Epithelial cell of esophagus (primary cell): ENCODE data around the gene ANO1.

Source experiments
- DNase-seq: peaks from one replicate; pipeline ENCODE4 v3.0.0; 2010; ENCODE audit warnings: low read depth
- H3K4me3 ChIP-seq: 2 replicates; pipeline ENCODE4 v1.5.1; 2011; ENCODE audit warnings: mild to moderate bottlenecking, low read length, control low read depth
- CTCF ChIP-seq: IDR thresholded peaks from 2 replicates; pipeline ENCODE4 v1.5.1; 2011; ENCODE audit warnings: low read depth, mild to moderate bottlenecking, low read length, control low read depth, inconsistent platforms; ENCODE audit not compliant: insufficient read depth; ENCODE audit errors: missing control alignments

Gene ANO1

GRCh38 chr11:70078781-70079616, 882 bp downstream of the ANO1 start:
- TF ChIP-seq CTCF = no peak
- no peak overlapping the region for H3K4me3 ChIP-seq
- DNase-seq = no peak

- TF ChIP-seq CTCF = no peak
- H3K4me3 ChIP-seq = no peak overlapping the region
- peak; percentile 27 for DNase-seq
Measured at GRCh38 chr11:70079691-70080090, 1.6 kb downstream of the ANO1 start.

GRCh38 chr11:70080763-70081162, 2.6 kb downstream of the ANO1 start:
- no peak overlapping the region for H3K4me3 ChIP-seq
- DNase-seq = peak; percentile 98
- no peak for TF ChIP-seq CTCF

GRCh38 chr11:70082829-70083228, 4.7 kb downstream of the ANO1 start:
- H3K4me3 ChIP-seq = no peak overlapping the region
- DNase-seq = no peak
- no peak for TF ChIP-seq CTCF

- DNase-seq = no peak
- no peak for TF ChIP-seq CTCF
- no peak overlapping the region for H3K4me3 ChIP-seq
Measured at GRCh38 chr11:70084046-70084984, 6.2 kb downstream of the ANO1 start.

GRCh38 chr11:70085815-70086769, 8.0 kb downstream of the ANO1 start:
- no peak for TF ChIP-seq CTCF
- no peak for DNase-seq
- H3K4me3 ChIP-seq = no peak overlapping the region
